ENCODE results near the gene TAF11L9. TPM values are rescaled to one million over a fixed set of nuclear protein-coding genes. Genes with fewer than 3 reads are reported as not detected.

Gene TAF11L9
- total and polyA plus RNA-seq, 2 of the 8 experiments (the other 6 are each of a cell fraction or from before 2014, with no cell fraction given), result not detected

DNA sequence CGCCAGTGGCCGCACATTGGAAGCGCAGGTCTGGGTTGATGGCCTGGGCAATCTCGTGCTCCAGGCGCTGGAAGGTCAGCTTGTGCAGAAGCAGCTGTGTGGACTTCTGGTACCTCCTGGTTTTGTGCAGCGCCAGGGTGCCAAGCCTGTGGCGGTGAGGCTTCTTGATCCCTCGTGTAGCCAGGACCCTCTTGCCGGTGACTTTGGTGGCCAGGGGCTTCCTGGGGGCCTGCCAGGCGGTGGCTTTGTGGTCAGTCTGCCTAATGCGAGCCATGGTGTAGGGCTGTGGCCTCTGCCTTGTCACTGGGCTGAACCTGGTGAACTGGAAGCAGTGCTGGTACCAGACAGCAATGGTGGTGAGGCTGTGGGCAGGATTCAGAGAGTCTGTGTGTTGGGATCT, 31.5 kb upstream of the TAF11L9 start:
- no peaks in the 10 kb centered on the region for H3K79me1 ChIP-seq (ENCODE audit: low read depth, low read length)
- no peak overlapping the region for H2BK15ac ChIP-seq (ENCODE audit: low read length)
- H3K27ac ChIP-seq (ENCODE audit: low read depth, low read length), result no peak overlapping the region
- H3K4ac ChIP-seq (replicated peaks; ENCODE audit: insufficient read length, low read depth, low read length), result no peak overlapping the region
- no peaks in the 10 kb centered on the region for H3K9me3 ChIP-seq (ENCODE audit: insufficient read depth in 2 of 2, low read depth in 1 of 2, low read length in 1 of 2)
- DNase-seq (ENCODE audit: low read depth in 1 of 2, low spot score in 2 of 2) (no peak), FAIRE-seq (no peak)
- no peaks in the 10 kb centered on the region for H3K4me1 ChIP-seq (replicated peaks in 1 of 4; ENCODE audit: control insufficient read depth in 3 of 4, insufficient read depth in 4 of 4, low read length in 3 of 4)
- no peak overlapping the region for H2AFZ ChIP-seq (ENCODE audit: low read length)
- H3K79me2 ChIP-seq (ENCODE audit: control insufficient read depth in 1 of 2, insufficient read depth in 2 of 2, low read length in 2 of 2), result no peaks in the 10 kb centered on the region
- no peak overlapping the region for H3K4me3 ChIP-seq (ENCODE audit: extremely low read depth in 1 of 4, insufficient read depth in 2 of 4, low read depth in 3 of 4, low read length in 4 of 4)
- no peak overlapping the region for H4K8ac ChIP-seq (ENCODE audit: extremely low read depth, insufficient read depth, low read length)
- no peaks in the 10 kb centered on the region for H3K27me3 ChIP-seq (replicated peaks in 1 of 4; ENCODE audit: control insufficient read depth in 3 of 4, extremely low read depth in 1 of 4, insufficient read depth in 3 of 4, low read length in 3 of 4)
- H3K23ac ChIP-seq (ENCODE audit: insufficient read length), result no peak overlapping the region
- H2BK120ac ChIP-seq (replicated peaks; ENCODE audit: low read depth, low read length), result no peak overlapping the region
- no peak overlapping the region for H3K4me2 ChIP-seq (ENCODE audit: insufficient read depth in 1 of 2, low read depth in 2 of 2, low read length in 2 of 2)
- ChIA-PET CTCF (ENCODE audit: partially characterized antibody) (no interaction called here), POLR2A (ENCODE audit: partially characterized antibody) (no interaction called here)
- no peak overlapping the region for H3K18ac ChIP-seq (ENCODE audit: extremely low read depth, low read length)
- H3K56ac ChIP-seq (replicated peaks; ENCODE audit: insufficient read length, low read depth, low read length), result no peak overlapping the region
- H3K23me2 ChIP-seq (ENCODE audit: low read depth, low read length), result no peaks in the 10 kb centered on the region
- WGBS, 2 experiments (ENCODE audit: extremely low coverage in 1 of 2, insufficient coverage in 1 of 2, insufficient read length in 1 of 2, insufficient replicate concordance in 2 of 2, low coverage in 1 of 2, low lambda C conversion rate in 2 of 2, missing lambda C conversion rate in 1 of 2), result 95% methylated on average over 11 of the region's 11 CpGs; no CpG with 5 or more reads in 1 of the 2 experiments
- H4K5ac ChIP-seq (ENCODE audit: insufficient read length, low read depth, low read length), result no peak overlapping the region
- H2BK12ac ChIP-seq (ENCODE audit: low read depth, low read length), result no peak overlapping the region
- no peaks in the 10 kb centered on the region for H3K36me3 ChIP-seq (ENCODE audit: control insufficient read depth in 2 of 4, insufficient read depth in 4 of 4, low read length in 3 of 4)
- no peak overlapping the region for H4K91ac ChIP-seq (replicated peaks; ENCODE audit: insufficient read length, low read length)
- H2BK20ac ChIP-seq (ENCODE audit: low read length), result no peak overlapping the region
- no peaks in the 10 kb centered on the region for H4K20me1 ChIP-seq (replicated peaks in 1 of 2; ENCODE audit: control insufficient read depth in 1 of 2, insufficient read depth in 2 of 2, low read length in 2 of 2)
- H2BK5ac ChIP-seq (ENCODE audit: low read depth, low read length), result no peak overlapping the region
- H3K14ac ChIP-seq (ENCODE audit: insufficient read length), result no peak overlapping the region
- no peak overlapping the region for H2AK5ac ChIP-seq (ENCODE audit: low read depth, low read length)
- H3K9ac ChIP-seq (replicated peaks in 1 of 4; ENCODE audit: extremely low read depth in 1 of 4, low read depth in 3 of 4, low read length in 3 of 4), result no peak overlapping the region
- no peak for TF ChIP-seq NANOG (IDR thresholded peaks at IDR 0.05; ENCODE audit: insufficient read depth, low read depth, low read length, poor library complexity, severe bottlenecking)
- TF ChIP-seq CHD2 (IDR thresholded peaks at IDR 0.05; ENCODE audit: low read length), result no peak
- no peak for TF ChIP-seq TAF1 (IDR thresholded peaks at IDR 0.05; ENCODE audit: low read depth, low read length)
- TF ChIP-seq, protein P1, sequence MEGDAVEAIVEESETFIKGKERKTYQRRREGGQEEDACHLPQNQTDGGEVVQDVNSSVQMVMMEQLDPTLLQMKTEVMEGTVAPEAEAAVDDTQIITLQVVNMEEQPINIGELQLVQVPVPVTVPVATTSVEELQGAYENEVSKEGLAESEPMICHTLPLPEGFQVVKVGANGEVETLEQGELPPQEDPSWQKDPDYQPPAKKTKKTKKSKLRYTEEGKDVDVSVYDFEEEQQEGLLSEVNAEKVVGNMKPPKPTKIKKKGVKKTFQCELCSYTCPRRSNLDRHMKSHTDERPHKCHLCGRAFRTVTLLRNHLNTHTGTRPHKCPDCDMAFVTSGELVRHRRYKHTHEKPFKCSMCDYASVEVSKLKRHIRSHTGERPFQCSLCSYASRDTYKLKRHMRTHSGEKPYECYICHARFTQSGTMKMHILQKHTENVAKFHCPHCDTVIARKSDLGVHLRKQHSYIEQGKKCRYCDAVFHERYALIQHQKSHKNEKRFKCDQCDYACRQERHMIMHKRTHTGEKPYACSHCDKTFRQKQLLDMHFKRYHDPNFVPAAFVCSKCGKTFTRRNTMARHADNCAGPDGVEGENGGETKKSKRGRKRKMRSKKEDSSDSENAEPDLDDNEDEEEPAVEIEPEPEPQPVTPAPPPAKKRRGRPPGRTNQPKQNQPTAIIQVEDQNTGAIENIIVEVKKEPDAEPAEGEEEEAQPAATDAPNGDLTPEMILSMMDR (IDR thresholded peaks at IDR 0.05; ENCODE audit: control extremely low read depth in 1 of 3, insufficient read depth in 1 of 3, low read depth in 1 of 3, low read length in 3 of 3), result no peak
- TF ChIP-seq SP4 (IDR thresholded peaks at IDR 0.05; ENCODE audit: low read length), result no peak
- TF ChIP-seq RNF2 (IDR thresholded peaks at IDR 0.05; ENCODE audit: borderline replicate concordance, low read depth, low read length, missing control alignments, poor library complexity, severe bottlenecking), result no peak
- no peak for TF ChIP-seq YY1 (IDR thresholded peaks at IDR 0.05; ENCODE audit: low read depth, low read length)
- TF ChIP-seq CBX8 (IDR thresholded peaks at IDR 0.05; ENCODE audit: borderline replicate concordance, low read depth, low read length), result no peak
- TF ChIP-seq SIX5 (IDR thresholded peaks at IDR 0.05; ENCODE audit: low read depth, low read length), result no peak
- no peak for TF ChIP-seq CTBP2 (IDR thresholded peaks at IDR 0.05; ENCODE audit: borderline replicate concordance, insufficient read depth, insufficient read length, low read length)
- TF ChIP-seq RAD21 (IDR thresholded peaks at IDR 0.05 in 1 of 2, conservative IDR thresholded peaks at IDR 0.05 in 1 of 2; ENCODE audit: low read depth in 2 of 2, low read length in 2 of 2), result no peak

Data from H1 (cell line).